ENCODE measurements around the gene CXXC1. TPM values are rescaled to one million over a fixed set of nuclear protein-coding genes. Genes with fewer than 3 reads are reported as not detected.

The CXXC1 gene
- total and polyA plus RNA-seq, 2 of the 13 experiments (the other 11 are each of a cell fraction or from before 2014, with no cell fraction given) = 32.9 to 39.0 TPM

DNA sequence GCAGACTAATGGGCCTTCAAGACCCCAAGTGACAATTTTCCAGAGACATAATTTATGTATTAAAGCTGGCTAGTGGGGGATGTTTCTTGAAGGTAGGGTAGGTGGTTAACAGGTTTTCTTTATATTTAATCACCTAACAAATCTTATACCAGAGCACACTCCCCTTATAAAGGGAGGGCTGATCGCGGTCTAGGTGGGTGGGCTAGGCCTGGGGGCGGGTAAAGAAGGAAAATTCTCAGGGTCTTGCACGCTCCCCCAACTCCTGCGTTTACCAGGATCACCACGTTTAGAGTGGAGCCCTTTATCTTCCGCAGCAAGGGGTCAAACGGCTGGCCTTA, 19.9 kb upstream of the CXXC1 start:
- Histone ChIP-seq H3K36me3 (replicated peaks in 1 of 2; ENCODE audit: control insufficient read depth in 1 of 2, insufficient read depth in 2 of 2, low read length in 2 of 2) (no peaks in the 10 kb centered on the region), H3K27ac (ENCODE audit: extremely low read length, insufficient read depth, low read length) (no peak overlapping the region), H3K27me3 (ENCODE audit: control insufficient read depth in 1 of 2, insufficient read depth in 2 of 2, low read length in 2 of 2) (no peaks in the 10 kb centered on the region), H3K9ac (ENCODE audit: insufficient read depth, low read depth, low read length) (peak overlapping the region; percentile 43), H3K4me3 (replicated peaks in 1 of 3; ENCODE audit: insufficient read depth in 1 of 3, low read depth in 2 of 3, low read length in 3 of 3) (peak overlapping the region; percentile 46 to 75 (median 71)), H3K79me2 (ENCODE audit: insufficient read depth, low read length) (no peaks in the 10 kb centered on the region), H2AFZ (ENCODE audit: low read length) (peak overlapping the region; percentile 64), H3K4me1 (ENCODE audit: insufficient read depth, low read length) (peaks cover 31% of the 10 kb centered on the region), H3K9me3 (ENCODE audit: low read length) (peaks cover 7% of the 10 kb centered on the region), H4K20me1 (ENCODE audit: insufficient read depth, low read length) (no peaks in the 10 kb centered on the region), H3K4me2 (ENCODE audit: low read depth, low read length) (peak overlapping the region; percentile 96)
- intact Hi-C loops (cut with micrococcal nuclease; ENCODE audit: unreplicated experiment) = loop anchor here (2.0 to 5.0 kb wide), 2 partner anchors 19 to 50 kb away; no protein-coding TSS in a partner anchor
- TF ChIP-seq SNAPC2 (CRISPR knock-in tag; IDR thresholded peaks at IDR 0.05) (no peak), ZNF713 (CRISPR knock-in tag; IDR thresholded peaks at IDR 0.05) (no peak), ZNF496 (CRISPR knock-in tag; IDR thresholded peaks at IDR 0.05; ENCODE audit: insufficient replicate concordance) (no peak), KDM1A (CRISPR knock-in tag; IDR thresholded peaks at IDR 0.05) (no peak), HDAC2 (CRISPR knock-in tag; IDR thresholded peaks at IDR 0.05) (no peak), NRL (CRISPR knock-in tag; IDR thresholded peaks at IDR 0.05; ENCODE audit: borderline replicate concordance) (no peak), KLF12 (CRISPR knock-in tag; IDR thresholded peaks at IDR 0.05; ENCODE audit: borderline replicate concordance) (no peak), CAMTA2 (CRISPR knock-in tag; IDR thresholded peaks at IDR 0.05; ENCODE audit: borderline replicate concordance) (no peak)
- BruUV-seq (replicated peaks) = no TSS peak
- ChIA-PET POLR2A (interaction anchor here (1.1 to 3.5 kb wide), 3 partner anchors 25 to 67 kb away, joined by 4 to 15 read pairs (median 10); partner anchors contain the start of genes MBD1 and SKA1), CTCF (ENCODE audit: low intra/inter-chr PET ratio, low total read pairs) (no interaction called here)
- no peak for DNase-seq (ENCODE audit: low spot score)
- in situ Hi-C loops (cut with HindIII; ENCODE audit: extremely low pct_ligation_motif_present, low pct_unique_long_range_greater_than_20kb) = no loop called here
- FAIRE-seq = no peak
- WGBS (ENCODE audit: low lambda C conversion rate) = 7% methylated on average over 6 of the region's 8 CpGs
- ATAC-seq = peak; percentile 21; the same call in 2 of the 3 replicates

- peak overlapping the region; percentile 43; the same call in 1 of the 2 replicates for H3K9ac ChIP-seq (ENCODE audit: insufficient read depth, low read depth, low read length)
- WGBS (ENCODE audit: low lambda C conversion rate) = 31% methylated on average over 8 of the region's 8 CpGs
- no peaks in the 10 kb centered on the region for H4K20me1 ChIP-seq (ENCODE audit: insufficient read depth, low read length)
- H3K4me1 ChIP-seq (ENCODE audit: insufficient read depth, low read length) = peaks cover 27% of the 10 kb centered on the region
- H3K27ac ChIP-seq (ENCODE audit: extremely low read length, insufficient read depth, low read length) = no peak overlapping the region
- ATAC-seq (peak; percentile 45), FAIRE-seq (no peak), DNase-seq (ENCODE audit: low spot score) (no peak)
- intact Hi-C loops (cut with micrococcal nuclease; ENCODE audit: unreplicated experiment) = loop anchor here (2.0 to 5.0 kb wide), 2 partner anchors 18 to 50 kb away; no protein-coding TSS in a partner anchor
- in situ Hi-C loops (cut with HindIII; ENCODE audit: extremely low pct_ligation_motif_present, low pct_unique_long_range_greater_than_20kb) = no loop called here
- BruUV-seq (replicated peaks) = no TSS peak
- peak overlapping the region; percentile 96 for H3K4me2 ChIP-seq (ENCODE audit: low read depth, low read length)
- no peaks in the 10 kb centered on the region for H3K79me2 ChIP-seq (ENCODE audit: insufficient read depth, low read length)
- POLR2A ChIA-PET = interaction anchor here (1.1 to 3.5 kb wide), 3 partner anchors 24 to 68 kb away, joined by 4 to 15 read pairs (median 10); partner anchors contain the start of genes MBD1 and SKA1
- CTCF ChIA-PET (ENCODE audit: low intra/inter-chr PET ratio, low total read pairs) = no interaction called here
- H3K4me3 ChIP-seq (replicated peaks in 1 of 3; ENCODE audit: insufficient read depth in 1 of 3, low read depth in 2 of 3, low read length in 3 of 3) = peak overlapping the region; percentile 46 to 75 (median 71)
- no peaks in the 10 kb centered on the region for H3K36me3 ChIP-seq (replicated peaks in 1 of 2; ENCODE audit: control insufficient read depth in 1 of 2, insufficient read depth in 2 of 2, low read length in 2 of 2)
- H3K27me3 ChIP-seq (ENCODE audit: control insufficient read depth in 1 of 2, insufficient read depth in 2 of 2, low read length in 2 of 2) = peaks cover 0 to under 1% of the 10 kb centered on the region in 2 experiments; a peak in 2 of 5 replicates
- H3K9me3 ChIP-seq (ENCODE audit: low read length) = peaks cover 7% of the 10 kb centered on the region
- H2AFZ ChIP-seq (ENCODE audit: low read length) = peak overlapping the region; percentile 64
- TF ChIP-seq TAF1 (CRISPR knock-in tag; IDR thresholded peaks at IDR 0.05) (no peak), EHMT2 (IDR thresholded peaks at IDR 0.05; ENCODE audit: borderline replicate concordance, low read depth, low read length) (no peak)
- TF ChIP-seq, protein P1, sequence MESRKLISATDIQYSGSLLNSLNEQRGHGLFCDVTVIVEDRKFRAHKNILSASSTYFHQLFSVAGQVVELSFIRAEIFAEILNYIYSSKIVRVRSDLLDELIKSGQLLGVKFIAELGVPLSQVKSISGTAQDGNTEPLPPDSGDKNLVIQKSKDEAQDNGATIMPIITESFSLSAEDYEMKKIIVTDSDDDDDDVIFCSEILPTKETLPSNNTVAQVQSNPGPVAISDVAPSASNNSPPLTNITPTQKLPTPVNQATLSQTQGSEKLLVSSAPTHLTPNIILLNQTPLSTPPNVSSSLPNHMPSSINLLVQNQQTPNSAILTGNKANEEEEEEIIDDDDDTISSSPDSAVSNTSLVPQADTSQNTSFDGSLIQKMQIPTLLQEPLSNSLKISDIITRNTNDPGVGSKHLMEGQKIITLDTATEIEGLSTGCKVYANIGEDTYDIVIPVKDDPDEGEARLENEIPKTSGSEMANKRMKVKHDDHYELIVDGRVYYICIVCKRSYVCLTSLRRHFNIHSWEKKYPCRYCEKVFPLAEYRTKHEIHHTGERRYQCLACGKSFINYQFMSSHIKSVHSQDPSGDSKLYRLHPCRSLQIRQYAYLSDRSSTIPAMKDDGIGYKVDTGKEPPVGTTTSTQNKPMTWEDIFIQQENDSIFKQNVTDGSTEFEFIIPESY (CRISPR knock-in tag; IDR thresholded peaks at IDR 0.05) = peak; percentile 71; the same call in 1 of the 2 replicates
Observed at GRCh38 chr18:50306944-50307343, 19.5 kb upstream of the CXXC1 start.
